ENCODE measurements around the gene PCIF1.

The PCIF1 gene

DNA sequence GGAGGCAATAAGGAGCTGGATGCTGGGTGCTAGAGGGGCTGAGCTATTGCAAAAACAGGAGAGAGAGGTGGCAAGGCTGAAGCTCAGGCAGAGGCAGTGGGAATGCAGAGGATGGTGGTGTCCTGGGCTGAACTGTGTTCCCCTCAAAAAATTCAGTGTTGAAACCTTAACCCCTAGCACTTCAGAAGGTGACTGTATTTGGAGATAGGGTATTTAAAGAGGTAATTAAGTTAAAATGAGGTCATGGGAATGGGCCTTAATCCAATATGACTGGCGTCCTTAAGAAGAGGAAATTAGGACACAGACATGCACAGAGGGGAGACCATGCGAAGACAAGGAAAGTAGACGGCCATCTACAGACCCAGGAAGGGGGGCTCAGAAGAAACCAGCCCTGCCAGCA is 62.7 kb downstream of the PCIF1 start:
- DNase-seq = no peak
